ENCODE data around the gene OCEL1.
"Not testable (repeated sequence)": the region's sequence is repeated elsewhere in the genome, so short reads cannot be mapped to it uniquely, and the experiment has no call there.

Gene OCEL1, protein sequence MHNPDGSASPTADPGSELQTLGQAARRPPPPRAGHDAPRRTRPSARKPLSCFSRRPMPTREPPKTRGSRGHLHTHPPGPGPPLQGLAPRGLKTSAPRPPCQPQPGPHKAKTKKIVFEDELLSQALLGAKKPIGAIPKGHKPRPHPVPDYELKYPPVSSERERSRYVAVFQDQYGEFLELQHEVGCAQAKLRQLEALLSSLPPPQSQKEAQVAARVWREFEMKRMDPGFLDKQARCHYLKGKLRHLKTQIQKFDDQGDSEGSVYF

DNA sequence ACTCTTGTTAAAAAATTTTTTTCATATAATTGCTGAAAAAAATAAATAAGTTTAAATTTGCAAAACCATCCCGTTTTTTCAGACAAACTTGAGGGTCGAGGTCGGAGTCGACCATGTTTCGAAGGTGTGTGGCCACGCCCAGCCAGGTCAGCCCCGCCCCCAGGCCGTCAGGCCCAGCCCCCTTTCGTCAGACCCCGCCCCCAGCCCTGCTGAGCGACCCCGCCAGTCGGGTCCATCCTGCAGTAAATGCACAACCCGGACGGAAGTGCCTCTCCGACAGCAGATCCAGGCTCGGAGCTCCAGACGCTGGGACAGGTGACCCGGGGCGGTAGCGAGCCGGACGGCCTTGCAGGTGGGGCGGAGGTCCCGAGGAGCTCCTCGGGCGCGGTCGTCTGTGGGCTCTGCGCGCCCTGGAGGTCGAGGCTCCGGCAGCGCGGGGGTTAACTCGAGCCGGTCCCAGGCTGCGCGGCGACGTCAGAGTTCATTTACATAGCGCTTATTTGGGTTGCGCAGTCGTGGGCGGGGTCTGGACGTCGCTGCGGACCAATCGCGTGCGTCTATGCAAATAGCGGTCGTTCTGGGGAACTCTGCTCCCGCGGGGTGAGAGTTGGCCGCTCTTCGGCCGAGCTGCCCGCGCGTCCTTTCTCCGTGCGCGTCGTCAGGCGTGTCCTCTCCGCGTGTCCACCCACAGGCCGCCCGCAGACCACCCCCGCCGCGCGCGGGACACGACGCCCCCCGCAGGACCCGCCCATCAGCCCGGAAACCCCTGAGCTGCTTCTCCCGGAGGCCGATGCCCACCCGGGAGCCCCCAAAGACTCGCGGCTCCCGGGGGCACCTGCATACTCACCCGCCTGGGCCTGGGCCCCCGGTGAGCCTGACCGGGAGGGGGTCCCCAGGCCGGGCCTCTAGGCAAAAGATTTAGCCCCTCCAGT, at the start of gene OCEL1:
Gene OCEL1, plus strand, starts transcription at position 225 of the 932 bp plus-strand sequence. Its CDS starts 22 bp downstream, at position 247.
- peak; percentile 88 for DNase-seq (ENCODE audit: low read depth)
- peak within 1 kb of the TSS; percentile 71 for H3K4me3 ChIP-seq (ENCODE audit: low read depth, low read length)

DNA sequence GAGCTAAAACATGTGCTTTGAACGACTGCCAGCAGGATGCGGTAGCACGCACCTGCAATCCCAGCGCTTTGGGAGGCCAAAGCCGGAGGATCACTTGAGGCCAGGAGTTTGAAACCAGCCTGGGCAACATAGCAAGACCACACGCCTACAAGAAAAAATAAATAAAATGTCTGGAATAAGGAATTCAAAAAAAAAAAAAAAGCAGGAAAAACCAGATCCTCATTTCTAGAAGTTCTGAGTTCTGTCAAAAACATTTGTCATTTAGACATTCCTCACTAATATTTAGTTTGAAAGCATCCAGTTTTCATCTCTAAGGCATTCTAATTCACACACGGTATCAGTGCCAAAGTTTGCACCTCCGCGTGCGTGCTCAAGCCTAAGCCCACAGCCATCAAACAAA, 47.7 kb upstream of the OCEL1 start:
- H3K4me3 ChIP-seq (ENCODE audit: low read depth, low read length): no peak overlapping the region
- no peak for DNase-seq (ENCODE audit: low read depth)

DNA sequence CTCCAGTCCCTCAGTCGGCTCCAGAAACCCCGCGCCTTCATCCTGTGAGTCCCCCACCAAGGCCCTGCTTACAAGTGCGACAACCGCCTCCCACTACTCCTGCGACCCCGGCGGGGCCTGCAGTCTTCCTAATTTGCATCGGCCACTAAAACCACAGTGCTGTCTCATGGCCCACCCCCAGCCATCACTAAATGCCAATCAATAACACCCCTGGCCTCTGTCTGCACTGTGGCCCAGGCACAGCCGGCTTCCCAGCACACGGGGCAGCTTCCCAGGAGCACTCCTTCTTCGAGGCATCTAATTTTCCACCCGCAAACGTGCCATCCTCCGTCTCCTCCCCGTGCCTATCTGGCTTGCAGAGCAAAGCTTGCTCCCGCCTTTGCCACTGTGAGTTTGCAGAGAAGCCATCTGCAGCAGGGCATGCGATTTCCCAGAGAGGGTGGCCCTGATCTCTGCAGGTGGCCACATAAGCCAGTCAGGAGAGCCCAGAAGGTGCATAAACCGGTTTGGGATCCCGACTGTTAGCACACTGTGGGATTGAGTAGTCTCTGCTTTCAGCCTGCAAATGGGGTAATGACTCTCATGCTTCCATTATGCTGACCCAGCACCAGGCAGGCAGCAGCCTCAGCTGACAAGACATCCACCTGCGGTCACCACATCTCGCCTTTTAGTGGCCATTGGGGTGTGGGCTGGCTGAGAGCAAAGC, 44.9 kb upstream of the OCEL1 start:
- no peak overlapping the region for H3K4me3 ChIP-seq (ENCODE audit: low read depth, low read length)
- DNase-seq (ENCODE audit: low read depth): no peak

DNA sequence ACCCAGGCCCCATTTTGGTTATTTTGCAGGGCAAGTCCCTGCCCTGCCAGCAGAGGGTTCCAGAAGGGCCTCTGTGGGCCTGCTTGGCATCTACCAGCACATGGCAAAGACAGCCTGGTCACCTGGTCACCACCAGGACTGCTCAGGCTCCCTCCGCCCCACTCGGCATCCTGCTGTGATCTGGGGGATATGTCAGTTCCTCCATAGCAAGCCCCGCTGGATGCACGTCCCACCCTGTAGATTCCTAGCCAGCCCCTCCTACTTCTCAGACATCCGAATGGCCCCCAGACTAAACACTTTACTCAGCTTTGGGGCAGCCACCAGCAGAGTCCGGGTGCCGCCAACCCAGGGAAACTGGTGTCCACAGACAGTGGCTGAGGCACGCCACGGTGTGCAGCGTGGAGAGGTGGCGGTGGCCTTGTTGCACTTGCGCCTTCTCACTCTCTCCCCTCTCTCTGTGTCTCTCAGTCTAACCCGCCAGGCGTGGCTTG, 42.7 kb upstream of the OCEL1 start:
- DNase-seq (ENCODE audit: low read depth): no peak
- no peak overlapping the region for H3K4me3 ChIP-seq (ENCODE audit: low read depth, low read length)

DNA sequence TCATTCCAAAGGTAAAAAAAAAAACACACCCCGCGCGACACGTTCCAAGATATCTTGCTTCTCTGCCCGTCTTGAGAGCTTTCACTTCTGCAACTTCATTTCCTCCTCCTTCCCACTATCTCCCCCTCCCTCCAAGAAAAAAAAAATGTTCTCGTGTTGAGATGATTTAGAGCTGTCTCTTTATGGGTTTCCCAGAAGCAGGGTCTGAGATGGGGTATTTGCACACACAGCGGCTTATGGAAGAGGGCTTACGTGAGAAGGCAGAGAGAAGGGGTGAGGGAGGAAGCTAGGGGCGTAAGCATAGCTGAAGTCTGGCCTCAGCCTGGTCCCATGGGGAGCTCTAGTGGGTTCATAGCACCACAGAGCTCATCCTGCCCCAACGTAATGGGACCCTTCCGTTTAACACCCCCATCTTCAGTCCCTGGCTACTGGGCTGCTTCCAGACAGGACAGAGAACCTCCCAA, 42.1 kb upstream of the OCEL1 start:
- DNase-seq (ENCODE audit: low read depth): peak; percentile 19
- H3K4me3 ChIP-seq (ENCODE audit: low read depth, low read length): no peak overlapping the region

DNA sequence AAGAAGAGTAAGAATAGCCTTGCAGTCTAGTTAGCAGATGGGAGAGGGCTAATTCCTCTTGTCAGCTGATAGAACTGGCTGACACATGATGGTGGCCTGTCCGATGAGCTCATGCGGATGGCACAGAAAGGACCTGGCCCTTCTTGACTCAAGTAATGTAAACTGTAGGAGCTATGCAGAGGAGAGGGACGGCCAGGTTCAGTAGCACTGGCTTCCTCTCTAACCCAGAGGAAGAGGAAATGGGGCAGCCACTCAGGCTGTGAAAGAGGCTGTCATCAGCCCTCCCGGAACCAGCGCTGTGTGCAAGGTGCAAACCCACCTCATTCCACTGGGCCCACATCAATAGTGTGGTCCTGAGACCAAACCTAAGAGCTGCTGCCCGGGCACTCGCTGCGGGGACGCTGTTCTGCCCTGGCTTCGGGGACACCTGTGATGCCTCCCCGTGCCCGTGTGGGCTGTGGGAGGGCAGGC, 41.6 kb upstream of the OCEL1 start:
- H3K4me3 ChIP-seq (ENCODE audit: low read depth, low read length): no peak overlapping the region
- DNase-seq (ENCODE audit: low read depth): no peak

DNA sequence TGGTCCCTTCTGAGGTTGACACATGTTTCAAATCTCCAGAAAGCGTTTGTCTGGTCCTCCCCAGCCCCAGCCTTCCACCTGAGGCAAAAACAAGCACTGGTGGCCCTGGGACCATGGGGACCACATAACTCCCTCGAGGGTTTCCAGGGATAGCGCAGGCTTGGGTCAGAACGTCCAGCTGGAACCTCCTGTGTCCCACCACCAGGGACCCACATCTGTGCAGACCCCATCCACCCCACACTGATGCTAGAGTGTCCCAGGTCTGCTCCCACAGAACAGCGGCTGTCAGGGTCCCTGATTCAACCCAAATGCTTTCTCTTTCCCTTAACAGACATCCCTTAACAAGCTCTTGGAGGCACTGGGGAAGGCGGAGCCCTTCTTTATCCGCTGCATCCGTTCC, 40.4 kb upstream of the OCEL1 start:
- no peak for DNase-seq (ENCODE audit: low read depth)
- H3K4me3 ChIP-seq (ENCODE audit: low read depth, low read length): no peak overlapping the region

DNA sequence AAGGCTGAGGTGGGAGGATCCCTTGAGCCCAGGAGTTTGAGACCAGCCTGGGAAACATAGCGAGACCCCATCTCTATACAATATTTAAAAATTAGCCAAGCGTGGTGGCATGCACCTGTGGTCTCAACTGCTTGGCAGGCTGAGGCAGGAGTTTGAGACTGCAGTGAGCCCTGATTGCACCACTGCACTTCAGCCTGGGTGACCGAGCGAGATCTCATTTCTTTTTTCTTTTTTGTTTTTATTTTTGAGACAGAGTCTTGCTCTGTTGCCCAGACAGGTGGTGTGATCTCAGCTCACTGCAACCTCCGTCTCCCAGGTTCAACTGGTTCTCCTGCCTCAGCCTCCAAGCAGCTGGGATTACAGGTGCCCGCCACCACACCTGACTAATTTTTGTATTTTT, 34.3 kb upstream of the OCEL1 start:
- H3K4me3 ChIP-seq (ENCODE audit: low read depth, low read length); DNase-seq (ENCODE audit: low read depth): not testable (repeated sequence)

DNA sequence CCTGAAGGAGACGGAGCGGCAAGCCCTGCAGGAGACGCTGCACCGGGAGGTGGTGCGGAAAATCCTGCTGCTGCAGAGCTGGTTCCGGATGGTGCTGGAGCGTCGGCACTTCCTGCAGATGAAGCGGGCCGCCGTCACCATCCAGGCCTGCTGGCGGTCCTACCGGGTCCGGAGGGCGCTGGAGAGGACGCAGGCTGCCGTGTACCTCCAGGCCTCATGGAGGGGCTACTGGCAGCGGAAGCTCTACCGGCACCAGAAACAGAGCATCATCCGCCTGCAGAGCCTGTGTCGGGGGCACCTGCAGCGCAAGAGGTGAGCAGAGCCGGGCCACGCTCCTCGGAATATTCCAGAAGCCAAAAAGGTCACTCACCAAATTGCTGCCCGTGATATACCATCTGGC, 33.3 kb upstream of the OCEL1 start:
- no peak overlapping the region for H3K4me3 ChIP-seq (ENCODE audit: low read depth, low read length)
- no peak for DNase-seq (ENCODE audit: low read depth)

DNA sequence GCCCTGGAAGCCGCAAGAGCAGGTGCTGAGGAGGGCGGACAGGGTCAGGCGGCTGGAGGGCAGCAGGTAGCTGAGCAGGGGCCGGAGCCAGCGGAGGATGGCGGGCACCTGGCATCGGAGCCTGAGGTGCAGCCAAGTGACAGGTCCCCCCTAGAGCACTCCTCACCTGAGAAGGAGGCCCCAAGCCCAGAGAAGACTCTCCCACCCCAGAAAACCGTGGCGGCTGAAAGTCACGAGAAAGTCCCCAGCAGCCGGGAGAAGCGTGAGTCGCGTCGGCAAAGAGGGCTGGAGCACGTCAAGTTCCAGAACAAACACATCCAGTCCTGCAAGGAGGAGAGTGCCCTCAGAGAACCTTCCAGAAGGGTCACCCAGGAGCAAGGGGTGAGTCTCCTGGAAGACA, 31.4 kb upstream of the OCEL1 start:
- no peak overlapping the region for H3K4me3 ChIP-seq (ENCODE audit: low read depth, low read length)
- no peak for DNase-seq (ENCODE audit: low read depth)

DNA sequence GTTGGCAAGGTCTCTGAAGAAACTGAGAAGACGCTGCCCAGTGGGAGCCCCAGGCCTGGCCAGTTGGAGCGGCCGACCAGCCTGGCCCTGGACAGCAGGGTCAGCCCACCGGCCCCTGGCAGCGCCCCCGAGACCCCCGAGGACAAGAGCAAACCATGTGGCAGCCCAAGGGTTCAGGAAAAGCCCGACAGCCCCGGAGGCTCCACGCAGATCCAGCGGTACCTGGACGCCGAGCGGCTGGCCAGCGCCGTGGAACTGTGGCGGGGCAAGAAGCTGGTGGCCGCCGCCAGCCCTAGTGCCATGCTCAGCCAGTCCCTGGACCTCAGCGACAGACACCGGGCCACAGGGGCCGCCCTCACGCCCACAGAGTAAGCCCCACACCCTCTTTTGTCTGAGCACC, 30.9 kb upstream of the OCEL1 start:
- H3K4me3 ChIP-seq (ENCODE audit: low read depth, low read length): no peak overlapping the region
- DNase-seq (ENCODE audit: low read depth): no peak

DNA sequence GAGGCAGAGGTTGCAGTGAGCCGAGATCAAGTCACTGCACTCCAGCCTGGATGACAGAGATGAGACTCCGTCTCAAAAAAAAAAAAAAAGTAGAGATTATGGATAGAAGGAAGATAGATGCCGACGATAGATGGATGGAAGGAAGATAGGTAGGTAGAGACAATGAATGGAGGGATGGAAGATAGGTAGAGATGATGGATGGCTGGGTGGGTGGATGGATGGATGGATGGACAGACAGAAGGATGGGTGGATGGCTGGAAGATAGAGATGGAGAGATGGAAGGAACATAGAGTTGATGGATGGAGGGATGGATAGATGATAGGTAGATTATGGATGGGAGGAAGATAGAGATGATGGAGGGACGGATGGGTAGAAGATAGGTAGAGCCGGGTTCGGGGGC, 29.4 kb upstream of the OCEL1 start:
- no peak for DNase-seq (ENCODE audit: low read depth)
- H3K4me3 ChIP-seq (ENCODE audit: low read depth, low read length): no peak overlapping the region

DNA sequence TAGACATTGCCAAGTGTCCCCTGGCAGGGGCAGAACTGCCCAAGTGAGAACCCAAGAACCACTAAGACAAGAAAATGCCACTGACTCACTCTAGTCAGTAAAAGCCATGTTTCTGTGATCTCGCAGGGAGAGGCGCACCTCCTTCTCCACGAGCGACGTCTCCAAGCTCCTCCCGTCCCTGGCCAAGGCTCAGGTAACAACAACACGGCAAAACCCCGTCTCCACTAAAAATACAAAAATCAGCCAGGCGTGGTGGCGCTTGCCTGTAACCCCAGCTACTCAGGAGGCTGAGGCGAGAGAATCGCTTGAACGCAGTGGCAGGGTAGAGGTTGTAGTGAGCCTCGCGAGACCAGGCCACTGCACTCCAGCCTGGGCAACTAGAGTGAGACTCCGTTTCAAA, 28.4 kb upstream of the OCEL1 start:
- no peak overlapping the region for H3K4me3 ChIP-seq (ENCODE audit: low read depth, low read length)
- DNase-seq (ENCODE audit: low read depth): no peak

DNA sequence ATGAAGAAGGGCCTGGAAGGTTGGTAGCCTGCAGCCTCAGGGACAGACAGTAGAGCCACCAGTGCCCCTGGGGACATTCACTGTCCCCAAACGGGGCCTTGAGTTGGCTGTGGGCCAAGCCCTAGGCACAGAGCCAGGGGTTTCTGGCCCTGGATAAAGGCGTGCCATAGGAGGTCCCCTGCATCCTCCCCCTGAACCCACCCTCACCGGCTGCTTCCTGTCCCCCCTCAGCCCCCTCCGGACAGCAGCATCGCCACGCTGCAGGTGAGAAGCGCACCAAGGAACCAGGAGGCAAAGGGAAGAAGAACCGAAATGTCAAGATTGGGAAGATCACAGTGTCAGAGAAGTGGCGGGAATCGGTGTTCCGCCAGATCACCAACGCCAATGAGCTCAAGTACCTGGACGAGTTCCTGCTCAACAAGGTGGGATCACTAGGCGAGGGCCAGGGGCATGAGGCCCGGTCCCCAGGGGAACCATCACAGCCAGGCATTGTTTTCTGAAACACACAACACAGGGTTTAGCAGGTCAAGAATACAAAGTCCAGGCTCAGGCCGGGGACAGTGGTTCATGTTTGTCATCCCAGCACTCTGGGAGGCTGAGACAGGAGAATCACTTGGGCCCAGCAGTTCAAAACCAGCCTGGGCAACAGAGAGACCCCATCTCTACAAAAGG, 25.5 kb upstream of the OCEL1 start:
- no peak overlapping the region for H3K4me3 ChIP-seq (ENCODE audit: low read depth, low read length)
- DNase-seq (ENCODE audit: low read depth): no peak

DNA sequence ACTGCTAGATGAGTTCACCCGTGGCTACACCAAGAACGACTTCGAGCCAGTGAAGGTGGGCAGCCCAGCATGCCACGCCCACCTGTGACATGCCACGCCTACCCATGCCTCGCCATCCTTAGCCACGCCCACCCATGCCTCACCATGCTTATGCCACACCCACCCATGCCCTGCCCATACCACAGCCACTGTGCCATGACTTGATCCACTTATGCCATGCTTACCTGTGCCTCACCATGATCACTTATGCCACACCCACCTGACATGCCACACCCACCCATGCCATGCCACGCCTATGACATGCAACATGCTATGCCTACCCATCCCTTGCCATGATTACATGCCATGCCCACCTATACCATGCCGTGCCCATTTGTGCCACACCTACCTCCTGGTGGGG, 23.8 kb upstream of the OCEL1 start:
- DNase-seq (ENCODE audit: low read depth): no peak
- H3K4me3 ChIP-seq (ENCODE audit: low read depth, low read length): no peak overlapping the region

DNA sequence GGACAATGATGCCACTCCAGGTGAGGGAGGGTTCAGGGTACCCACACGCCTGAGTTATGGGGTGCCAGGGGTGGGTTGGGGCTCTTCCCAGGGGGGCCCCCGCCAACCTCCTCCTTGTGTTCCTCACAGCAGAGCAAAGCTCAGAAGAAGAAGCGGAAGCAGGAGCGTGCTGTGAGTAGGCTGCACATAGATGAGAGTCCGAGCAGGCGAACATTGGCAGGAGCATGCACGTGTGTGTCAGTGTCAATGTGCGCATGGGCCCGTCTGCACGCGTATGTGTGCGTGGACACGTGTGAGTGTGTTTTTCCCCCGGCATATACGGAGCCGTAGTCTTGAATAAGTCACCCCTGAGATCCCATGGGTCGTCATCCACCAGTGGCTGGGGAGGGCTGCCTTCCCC, 23.3 kb upstream of the OCEL1 start:
- DNase-seq (ENCODE audit: low read depth): no peak
- H3K4me3 ChIP-seq (ENCODE audit: low read depth, low read length): no peak overlapping the region

DNA sequence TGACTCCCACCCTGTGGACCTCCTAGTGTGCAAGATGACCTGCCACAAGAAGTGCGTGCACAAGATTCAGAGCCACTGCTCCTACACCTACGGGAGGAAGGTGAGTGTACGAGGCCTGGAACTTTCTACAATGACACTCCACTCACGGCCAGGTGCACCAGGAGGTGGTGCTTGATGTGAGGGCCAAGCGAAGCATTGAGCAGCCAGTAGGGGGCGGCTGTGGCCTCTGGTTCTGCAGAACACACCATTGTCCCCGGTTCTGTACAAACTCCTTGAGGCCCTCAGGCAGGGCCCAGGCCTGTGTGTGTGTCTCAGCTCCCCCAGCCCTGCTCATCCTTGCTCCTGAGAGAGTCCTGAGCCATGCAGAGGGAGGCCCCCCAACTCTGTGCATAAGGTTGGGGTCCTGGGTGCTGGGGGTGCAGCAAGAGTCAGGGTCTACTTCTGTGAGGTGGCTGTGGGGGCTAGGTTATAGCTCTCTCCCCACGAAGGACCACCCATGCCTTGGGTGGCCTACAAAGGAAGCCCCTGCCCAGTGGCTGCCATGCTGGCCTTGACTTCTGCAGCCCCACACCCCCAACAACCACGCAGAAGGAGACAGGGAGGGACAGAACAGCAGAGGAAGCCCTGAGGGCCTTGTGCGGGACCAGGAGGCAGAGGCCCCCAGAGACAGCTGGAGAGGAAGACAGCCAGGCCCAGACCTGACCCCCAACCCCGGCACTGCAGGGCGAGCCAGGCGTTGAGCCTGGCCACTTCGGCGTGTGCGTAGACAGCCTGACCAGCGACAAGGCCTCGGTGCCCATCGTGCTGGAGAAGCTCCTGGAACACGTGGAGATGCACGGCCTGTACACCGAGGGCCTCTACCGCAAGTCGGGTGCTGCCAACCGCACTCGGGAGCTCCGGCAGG, 20.5 kb upstream of the OCEL1 start:
- no peak overlapping the region for H3K4me3 ChIP-seq (ENCODE audit: low read depth, low read length)
- no peak for DNase-seq (ENCODE audit: low read depth)
